Neural crest cell (in vitro differentiated cells): ENCODE data around the gene ATG9A. TPM values are rescaled to one million over a fixed set of nuclear protein-coding genes. Genes with fewer than 3 reads are reported as not detected.

Experiments
- DNase-seq: peaks from one replicate; pipeline ENCODE4 v3.0.0; 2021; ENCODE audit warnings: low read depth, mixed read lengths, low spot score
- H3K27ac Mint-ChIP-seq: one replicate; pipeline ENCODE4 v1.8.0; 2021; ENCODE audit warnings: mild to moderate bottlenecking, mixed read lengths; ENCODE audit not compliant: unreplicated experiment
- H3K27me3 Mint-ChIP-seq: 2 replicates; pipeline ENCODE4 v1.8.0; 2021; ENCODE audit warnings: low read depth, mild to moderate bottlenecking, mixed read lengths
- H3K36me3 Mint-ChIP-seq: 2 replicates; pipeline ENCODE4 v1.8.0; 2021; ENCODE audit warnings: low read depth, mild to moderate bottlenecking, mixed read lengths
- H3K4me1 Mint-ChIP-seq: 2 replicates; pipeline ENCODE4 v1.8.0; 2021; ENCODE audit warnings: mixed read lengths
- H3K4me3 Mint-ChIP-seq: one replicate; pipeline ENCODE4 v1.8.0; 2021; ENCODE audit warnings: mild to moderate bottlenecking, mixed read lengths
- H3K9me3 Mint-ChIP-seq: 2 replicates; pipeline ENCODE4 v1.8.0; 2021; ENCODE audit warnings: mixed read lengths
- CTCF ChIP-seq: fragments of 200-600 bp; sonication (generic); conservative IDR thresholded peaks from 2 replicates; pipeline ENCODE4 v1.5.0; 2021; ENCODE audit warnings: antibody characterized with exemption, mild to moderate bottlenecking
- total RNA-seq: library from RNA; stranded (reverse); gene quantifications from 2 replicates; pipeline ENCODE4 v1.2.1, GENCODE V29; 2021

ATG9A gene
- total RNA-seq, 1 donor from 2014 or later, result 42.0 TPM

- peaks cover 27% of the 10 kb centered on the region for H3K4me1 Mint-ChIP-seq
- H3K9me3 Mint-ChIP-seq, result no peaks in the 10 kb centered on the region
- no peaks in the 10 kb centered on the region for H3K27me3 Mint-ChIP-seq
- TF ChIP-seq CTCF, result peak; percentile 46
- DNase-seq, result peak; percentile 66
- peaks cover under 1% of the 10 kb centered on the region for H3K36me3 Mint-ChIP-seq
- H3K27ac Mint-ChIP-seq, result peak within 1 kb of the TSS; percentile 93
- peak within 1 kb of the TSS; percentile 95 for H3K4me3 Mint-ChIP-seq
Observed at GRCh38 chr2:219177552-219178376, 51.7 kb downstream of the ATG9A start, which contains the start of gene RETREG2. TSS of gene RETREG2 (plus strand) at chr2:219178275. CDS start at chr2:219178353, 78 bp downstream.

- Mint-ChIP-seq H3K4me3 (peak within 1 kb of the TSS; percentile 95), H3K27me3 (no peaks in the 10 kb centered on the region), H3K27ac (peak within 1 kb of the TSS; percentile 93), H3K9me3 (no peaks in the 10 kb centered on the region), H3K36me3 (no peaks in the 10 kb centered on the region), H3K4me1 (peaks cover 27% of the 10 kb centered on the region)
- TF ChIP-seq CTCF, result no peak
- DNase-seq, result peak; percentile 61
Observed at GRCh38 chr2:219176818-219177551, 52.5 kb downstream of the ATG9A start, which contains the start of gene CNPPD1. TSS of gene CNPPD1 (minus strand) at chr2:219176925. CDS start at chr2:219176828, 97 bp downstream.

- H3K27me3 Mint-ChIP-seq, result no peaks in the 10 kb centered on the region
- no peaks in the 10 kb centered on the region for H3K9me3 Mint-ChIP-seq
- H3K27ac Mint-ChIP-seq, result no peak overlapping the region
- H3K36me3 Mint-ChIP-seq, result peaks cover 2% of the 10 kb centered on the region
- H3K4me3 Mint-ChIP-seq, result peak overlapping the region; percentile 84
- H3K4me1 Mint-ChIP-seq, result peaks cover 27% of the 10 kb centered on the region
- DNase-seq, result no peak
- TF ChIP-seq CTCF, result peak; percentile 43
Observed at GRCh38 chr2:219175928-219176817, 53.3 kb downstream of the ATG9A start.

- Mint-ChIP-seq H3K27me3 (no peaks in the 10 kb centered on the region), H3K36me3 (peaks cover 2% of the 10 kb centered on the region), H3K9me3 (no peaks in the 10 kb centered on the region), H3K4me1 (peaks cover 27% of the 10 kb centered on the region), H3K27ac (no peak overlapping the region), H3K4me3 (peak overlapping the region; percentile 84)
- DNase-seq, result no peak
- TF ChIP-seq CTCF, result no peak
Observed at GRCh38 chr2:219175486-219175885, 54.0 kb downstream of the ATG9A start.

GRCh38 chr2:219174801-219175200 is 54.6 kb downstream of the ATG9A start:
- H3K4me3 Mint-ChIP-seq, result peak overlapping the region; percentile 84
- no peak overlapping the region for H3K27ac Mint-ChIP-seq
- no peaks in the 10 kb centered on the region for H3K27me3 Mint-ChIP-seq
- H3K36me3 Mint-ChIP-seq, result peaks cover 2% of the 10 kb centered on the region
- H3K9me3 Mint-ChIP-seq, result no peaks in the 10 kb centered on the region
- TF ChIP-seq CTCF, result no peak
- DNase-seq, result no peak
- peaks cover 27% of the 10 kb centered on the region for H3K4me1 Mint-ChIP-seq
